ENCODE measurements around the gene ZNF692. TPM values are rescaled to one million over a fixed set of nuclear protein-coding genes. Genes with fewer than 3 reads are reported as not detected.
A peak's percentile ranks its signal among the peaks of the same experiment; 100 is the strongest.

The ZNF692 gene
- total and polyA plus RNA-seq, 2 of the 13 experiments (the other 11 are each of a cell fraction or from before 2014, with no cell fraction given): 27.3 to 45.8 TPM

DNA sequence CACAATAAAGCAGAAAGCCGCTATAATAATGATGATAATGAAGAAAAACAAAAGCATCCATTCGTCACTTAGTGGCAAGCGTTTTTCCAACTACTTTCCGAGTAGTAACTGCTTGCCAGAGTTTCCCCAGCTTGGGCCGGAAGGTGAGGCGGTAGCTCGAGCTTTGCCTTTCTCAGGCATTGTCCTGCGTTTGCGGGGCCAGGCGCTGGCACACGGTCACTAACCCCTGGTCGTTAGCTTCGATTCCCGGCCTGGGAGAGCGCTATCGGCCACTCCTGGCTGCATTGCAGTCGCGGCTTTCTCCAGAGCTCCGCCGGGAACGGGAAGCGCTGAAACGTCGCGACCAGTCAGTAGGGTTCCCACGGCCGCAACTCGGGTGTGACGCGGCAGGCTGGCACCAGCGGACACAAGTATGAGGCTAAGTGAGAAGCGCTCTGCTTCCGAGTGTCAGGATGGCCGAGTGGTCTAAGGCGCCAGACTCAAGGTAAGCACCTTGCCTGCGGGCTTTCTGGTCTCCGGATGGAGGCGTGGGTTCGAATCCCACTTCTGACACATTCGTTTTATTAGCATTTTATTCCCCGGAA lies 14.6 kb upstream of the ZNF692 start (continued):
- TF ChIP-seq, protein P1, sequence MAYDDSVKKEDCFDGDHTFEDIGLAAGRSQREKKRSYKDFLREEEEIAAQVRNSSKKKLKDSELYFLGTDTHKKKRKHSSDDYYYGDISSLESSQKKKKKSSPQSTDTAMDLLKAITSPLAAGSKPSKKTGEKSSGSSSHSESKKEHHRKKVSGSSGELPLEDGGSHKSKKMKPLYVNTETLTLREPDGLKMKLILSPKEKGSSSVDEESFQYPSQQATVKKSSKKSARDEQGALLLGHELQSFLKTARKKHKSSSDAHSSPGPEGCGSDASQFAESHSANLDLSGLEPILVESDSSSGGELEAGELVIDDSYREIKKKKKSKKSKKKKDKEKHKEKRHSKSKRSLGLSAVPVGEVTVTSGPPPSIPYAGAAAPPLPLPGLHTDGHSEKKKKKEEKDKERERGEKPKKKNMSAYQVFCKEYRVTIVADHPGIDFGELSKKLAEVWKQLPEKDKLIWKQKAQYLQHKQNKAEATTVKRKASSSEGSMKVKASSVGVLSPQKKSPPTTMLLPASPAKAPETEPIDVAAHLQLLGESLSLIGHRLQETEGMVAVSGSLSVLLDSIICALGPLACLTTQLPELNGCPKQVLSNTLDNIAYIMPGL (CRISPR knock-in tag; IDR thresholded peaks at IDR 0.05; ENCODE audit: borderline replicate concordance in 1 of 2, low read depth in 1 of 2): peak; percentile 99 to 100
- TF ChIP-seq ZFP36L2 (CRISPR knock-in tag; IDR thresholded peaks at IDR 0.05) (peak; percentile 16; the same call in 1 of the 2 replicates), DNMT3B (CRISPR knock-in tag; conservative IDR thresholded peaks at IDR 0.05) (no peak), NFE2L1 (CRISPR knock-in tag; IDR thresholded peaks at IDR 0.05; ENCODE audit: borderline replicate concordance) (peak; percentile 47; the same call in 1 of the 2 replicates), MTA3 (CRISPR knock-in tag; IDR thresholded peaks at IDR 0.05) (no peak), REPIN1 (CRISPR knock-in tag; IDR thresholded peaks at IDR 0.05; ENCODE audit: borderline replicate concordance, low read depth) (peak; percentile 77; the same call in 1 of the 2 replicates), RBM39 (IDR thresholded peaks at IDR 0.05; ENCODE audit: low read depth, low read length, poor library complexity, severe bottlenecking) (peak; percentile 82), ZNF207 (IDR thresholded peaks at IDR 0.05; ENCODE audit: borderline replicate concordance) (no peak), RARA (CRISPR knock-in tag; IDR thresholded peaks at IDR 0.05) (0 out of 2 replicates have a peak, but pooled peaks have one; percentile 32), ZBTB38 (CRISPR knock-in tag; IDR thresholded peaks at IDR 0.05) (peak; percentile 18; the same call in 1 of the 2 replicates), MYNN (CRISPR knock-in tag; IDR thresholded peaks at IDR 0.05; ENCODE audit: low read depth) (no peak; the same call in 1 of the 2 replicates), TMF1 (CRISPR knock-in tag; IDR thresholded peaks at IDR 0.05; ENCODE audit: low read depth) (peak; percentile 35), BCL6 (CRISPR knock-in tag; IDR thresholded peaks at IDR 0.05) (peak; percentile 21; the same call in 1 of the 2 replicates), MZF1 (CRISPR knock-in tag; IDR thresholded peaks at IDR 0.05; ENCODE audit: borderline replicate concordance) (no peak), POGZ (CRISPR knock-in tag; IDR thresholded peaks at IDR 0.05) (peak; percentile 56), ETV5 (CRISPR knock-in tag; IDR thresholded peaks at IDR 0.05; ENCODE audit: borderline replicate concordance) (no peak; the same call in none of the 2 replicates), ZNF589 (CRISPR knock-in tag; conservative IDR thresholded peaks at IDR 0.05) (0 out of 2 replicates have a peak, but pooled peaks have one; percentile 47), ZNF235 (CRISPR knock-in tag; IDR thresholded peaks at IDR 0.05; ENCODE audit: borderline replicate concordance) (peak; percentile 96), NCOA1 (CRISPR knock-in tag; IDR thresholded peaks at IDR 0.05) (peak; percentile 75; the same call in 1 of the 2 replicates), MEF2D (CRISPR knock-in tag; IDR thresholded peaks at IDR 0.05) (no peak), TAF15 (IDR thresholded peaks at IDR 0.05; ENCODE audit: low read depth, low read length, poor library complexity, severe bottlenecking) (no peak), ZSCAN31 (CRISPR knock-in tag; IDR thresholded peaks at IDR 0.05; ENCODE audit: low read depth) (no peak), TEAD3 (CRISPR knock-in tag; optimal IDR thresholded peaks at IDR 0.05; ENCODE audit: borderline replicate concordance) (peak; percentile 60)
- TF ChIP-seq, protein P2, sequence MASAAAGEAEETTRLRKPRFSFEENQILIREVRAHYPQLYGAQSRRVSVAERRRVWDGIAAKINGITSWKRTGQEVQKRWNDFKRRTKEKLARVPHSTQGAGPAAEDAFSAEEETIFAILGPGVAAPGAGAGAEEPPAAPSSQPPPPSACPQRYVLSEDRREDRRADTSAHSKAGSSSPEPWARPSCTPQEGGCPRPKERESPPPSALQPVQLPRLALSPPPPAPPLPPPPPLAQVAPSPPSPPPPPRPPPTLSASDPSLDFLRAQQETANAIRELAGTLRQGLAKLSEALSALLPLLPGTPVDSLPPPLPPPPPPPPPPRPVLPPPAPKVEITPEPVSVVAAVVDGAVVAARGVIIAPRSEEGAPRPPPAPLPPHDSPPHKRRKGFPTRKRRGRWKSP (CRISPR knock-in tag; IDR thresholded peaks at IDR 0.05): peak; percentile 89
- TF ChIP-seq, protein P3, sequence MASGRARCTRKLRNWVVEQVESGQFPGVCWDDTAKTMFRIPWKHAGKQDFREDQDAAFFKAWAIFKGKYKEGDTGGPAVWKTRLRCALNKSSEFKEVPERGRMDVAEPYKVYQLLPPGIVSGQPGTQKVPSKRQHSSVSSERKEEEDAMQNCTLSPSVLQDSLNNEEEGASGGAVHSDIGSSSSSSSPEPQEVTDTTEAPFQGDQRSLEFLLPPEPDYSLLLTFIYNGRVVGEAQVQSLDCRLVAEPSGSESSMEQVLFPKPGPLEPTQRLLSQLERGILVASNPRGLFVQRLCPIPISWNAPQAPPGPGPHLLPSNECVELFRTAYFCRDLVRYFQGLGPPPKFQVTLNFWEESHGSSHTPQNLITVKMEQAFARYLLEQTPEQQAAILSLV (CRISPR knock-in tag; IDR thresholded peaks at IDR 0.05; ENCODE audit: borderline replicate concordance): no peak

Data from HepG2 (cell line).